ENCODE data around the gene SLC2A11. TPM values are rescaled to one million over a fixed set of nuclear protein-coding genes. Genes with fewer than 3 reads are reported as not detected.

Gene SLC2A11
- total RNA-seq, 1 donor from 2014 or later, result 20.3 TPM

DNA sequence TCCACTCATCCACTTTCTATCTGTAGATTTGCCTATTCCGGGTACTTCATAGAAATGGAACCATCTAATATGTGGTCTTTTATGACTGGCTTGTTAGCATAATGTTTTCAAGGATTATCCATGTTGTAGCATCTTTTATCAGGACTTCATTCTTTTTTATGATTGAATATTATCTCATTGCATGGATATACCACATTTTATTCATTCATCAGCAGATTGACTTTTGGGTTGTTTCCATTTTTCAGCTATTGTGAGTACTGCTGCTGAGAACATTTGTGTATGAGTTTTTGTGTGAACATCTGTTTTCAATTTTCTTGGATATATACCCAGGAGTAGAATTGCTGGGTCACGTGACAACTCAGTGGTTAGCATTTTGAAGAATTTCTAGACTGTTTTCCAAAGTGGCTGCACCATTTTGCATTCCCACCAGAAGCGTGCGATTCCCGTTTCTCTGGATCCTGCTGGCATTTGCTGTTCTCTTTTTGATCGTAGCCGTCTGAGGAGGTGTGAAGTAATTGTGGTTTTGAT, 27.8 kb upstream of the SLC2A11 start:
- DNase-seq (ENCODE audit: missing footprints) (no peak), ATAC-seq (no peak)
- intact Hi-C loops (cut with DNase I), result loop anchor here (5.0 kb wide), 1 partner anchor 43 kb away; the partner anchor contains the start of gene SMARCB1

DNA sequence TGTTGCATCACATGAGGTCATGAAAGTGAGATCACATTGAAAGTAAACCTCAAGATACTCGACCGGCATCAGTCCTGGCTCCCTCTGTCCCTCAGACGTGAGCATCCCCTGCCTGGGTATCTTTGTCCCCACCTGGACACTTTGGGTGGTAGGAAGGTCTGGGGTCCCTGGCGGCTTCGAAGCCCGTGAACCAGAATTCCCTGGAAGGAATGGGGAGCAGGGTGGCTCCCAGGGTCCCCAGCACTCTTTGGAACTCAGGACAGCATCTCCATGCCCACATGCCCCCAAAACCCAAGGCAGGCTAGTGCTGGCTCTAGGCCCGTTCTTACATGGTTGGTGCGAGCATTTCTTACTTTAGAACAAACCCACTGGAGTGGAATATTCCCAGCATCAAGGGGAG, 26.4 kb upstream of the SLC2A11 start:
- no peak for ATAC-seq
- intact Hi-C loops (cut with DNase I), result loop anchor here (5.0 kb wide), 1 partner anchor 44 kb away; the partner anchor contains the start of gene SMARCB1
- peak; percentile 35 for DNase-seq (ENCODE audit: missing footprints)

DNA sequence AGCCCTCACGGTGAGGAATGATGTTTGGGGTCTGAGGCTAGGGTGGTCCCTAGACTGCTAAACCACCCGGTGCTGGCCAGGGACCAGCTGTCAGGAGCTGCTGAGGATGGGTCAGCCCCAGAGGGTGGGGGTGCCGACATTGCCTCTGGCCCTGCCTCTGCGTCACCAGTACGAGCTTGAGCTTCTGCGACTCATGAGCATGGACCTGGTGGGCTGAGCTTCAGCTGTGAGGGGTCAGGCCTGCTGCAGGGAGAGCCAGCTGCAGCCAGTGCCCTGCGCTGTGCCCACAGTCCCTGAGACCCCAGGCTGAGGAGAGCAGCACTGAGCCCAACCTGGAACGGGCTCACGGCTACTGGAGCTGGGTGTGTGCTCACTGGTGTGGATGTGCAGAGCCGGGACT, 25.9 kb upstream of the SLC2A11 start:
- DNase-seq (ENCODE audit: missing footprints) (peak; percentile 49), ATAC-seq (no peak)

DNA sequence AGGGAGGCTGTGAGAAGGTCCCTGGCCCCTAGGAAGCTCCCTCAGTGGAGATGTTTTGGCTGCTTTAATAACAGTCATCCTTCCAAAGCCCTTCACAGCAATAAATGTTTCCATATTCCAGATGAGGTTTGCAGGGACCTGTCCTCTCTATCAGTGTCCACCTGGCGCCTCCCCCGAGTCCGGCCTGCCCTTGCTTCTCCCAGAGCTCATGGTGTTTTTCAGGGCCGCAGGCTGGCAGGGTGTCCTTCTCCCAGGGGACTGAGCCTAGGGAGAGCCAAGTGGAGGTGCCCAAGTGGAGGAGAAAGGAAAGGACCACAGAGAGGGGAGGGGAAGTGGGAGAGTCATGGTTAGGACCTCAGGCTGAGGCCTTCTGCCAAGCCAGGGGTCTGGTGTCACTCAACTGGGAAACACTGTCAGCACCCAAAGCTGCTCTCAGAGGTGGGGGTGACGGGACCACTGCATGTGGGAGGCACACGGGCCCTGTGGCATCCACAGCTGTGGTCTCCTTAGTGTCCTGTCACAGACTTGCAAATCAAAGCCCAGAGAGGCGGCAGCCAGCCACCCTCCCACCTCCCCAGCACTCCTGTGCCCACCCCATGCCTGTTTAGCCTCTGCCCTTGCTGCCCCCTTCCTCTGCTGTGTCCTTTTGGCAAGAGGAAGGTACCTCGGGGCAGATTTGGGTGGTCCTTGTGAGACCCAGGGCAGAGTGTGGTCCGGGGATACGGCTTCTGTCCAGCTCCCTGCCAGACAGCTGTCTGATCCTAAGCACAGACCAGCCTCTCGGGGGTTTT, 25.3 kb upstream of the SLC2A11 start:
- intact Hi-C loops (cut with DNase I), result loop anchor here (5.0 kb wide), 1 partner anchor 45 kb away; the partner anchor contains the start of gene SMARCB1
- ATAC-seq, result no peak
- peak; percentile 64 for DNase-seq (ENCODE audit: missing footprints)

More for the DNA sequence above, 25.9 kb upstream of the SLC2A11 start:
- intact Hi-C loops (cut with DNase I), result loop anchor here (5.0 kb wide), 1 partner anchor 44 kb away; the partner anchor contains the start of gene SMARCB1

DNA sequence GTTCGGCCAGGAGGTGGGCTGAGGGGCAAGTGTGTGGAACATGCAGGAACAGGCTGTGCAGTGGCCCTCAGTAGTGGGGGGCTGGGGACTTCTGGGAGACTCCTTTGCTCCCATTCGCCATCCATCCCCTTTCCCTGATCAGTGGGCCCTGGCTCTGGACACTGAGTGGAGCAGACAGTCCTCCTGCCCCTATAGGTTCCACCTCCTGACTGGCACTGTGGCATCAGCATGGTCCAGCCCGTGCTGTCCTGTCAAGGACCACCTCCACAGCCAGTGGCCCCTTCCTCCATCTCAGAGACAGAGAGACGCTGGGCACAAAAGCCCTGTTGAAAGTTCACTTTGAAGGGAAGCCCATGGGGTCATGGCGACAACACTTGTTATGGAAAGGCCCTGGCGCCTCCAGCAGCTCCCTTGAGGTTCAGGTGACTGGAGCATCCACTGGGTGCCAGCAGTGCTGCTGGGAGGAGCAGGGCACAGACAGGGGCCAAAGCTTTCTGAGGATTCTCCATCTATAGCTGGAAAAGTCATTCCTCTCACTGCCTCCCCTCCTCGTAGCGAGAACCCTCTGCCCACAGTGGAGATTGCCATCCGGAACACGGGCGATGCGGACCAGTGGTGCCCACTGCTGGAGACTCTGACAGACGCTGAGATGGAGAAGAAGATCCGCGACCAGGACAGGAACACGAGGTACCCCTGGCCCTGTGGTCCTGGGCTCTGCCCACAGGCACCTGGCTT, 24.5 kb upstream of the SLC2A11 start:
- DNase-seq (ENCODE audit: missing footprints) (peak; percentile 54), ATAC-seq (no peak)
- intact Hi-C loops (cut with DNase I), result loop anchor here (5.0 kb wide), 1 partner anchor 46 kb away; the partner anchor contains the start of gene SMARCB1

DNA sequence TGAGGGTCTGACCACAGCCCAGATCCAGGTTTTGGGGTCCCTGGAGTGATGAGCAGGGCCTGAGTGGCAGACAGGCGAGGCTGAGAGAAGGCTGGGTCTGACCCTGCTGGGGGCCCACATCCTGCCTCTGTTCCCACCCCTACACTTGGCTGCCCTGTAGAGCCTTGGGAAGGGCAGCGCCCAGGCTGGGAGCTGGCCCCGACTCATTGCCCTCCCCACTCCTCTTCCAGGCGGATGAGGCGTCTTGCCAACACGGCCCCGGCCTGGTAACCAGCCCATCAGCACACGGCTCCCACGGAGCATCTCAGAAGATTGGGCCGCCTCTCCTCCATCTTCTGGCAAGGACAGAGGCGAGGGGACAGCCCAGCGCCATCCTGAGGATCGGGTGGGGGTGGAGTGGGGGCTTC, 23.8 kb upstream of the SLC2A11 start:
- DNase-seq (ENCODE audit: missing footprints) (no peak), ATAC-seq (no peak)
- intact Hi-C loops (cut with DNase I), result loop anchor here (5.0 kb wide), 1 partner anchor 47 kb away; the partner anchor contains the start of gene SMARCB1

DNA sequence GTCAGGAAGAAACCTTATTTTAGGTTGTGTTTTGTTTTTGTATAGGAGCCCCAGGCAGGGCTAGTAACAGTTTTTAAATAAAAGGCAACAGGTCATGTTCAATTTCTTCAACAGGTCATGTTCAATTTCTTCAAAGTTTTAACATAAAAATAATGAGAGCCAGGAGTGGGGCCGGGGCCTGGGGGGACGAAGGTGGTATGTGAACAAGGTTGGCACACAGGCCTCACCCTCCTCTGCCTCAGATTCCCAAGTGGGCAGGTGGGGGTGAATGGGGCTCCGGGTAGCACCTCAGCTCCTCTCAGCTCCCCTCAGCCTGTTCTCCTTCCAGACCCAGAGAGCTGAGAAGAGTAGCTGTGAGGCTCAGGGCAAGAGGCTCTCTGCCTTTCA, 23.3 kb upstream of the SLC2A11 start:
- DNase-seq (ENCODE audit: missing footprints) (peak; percentile 52), ATAC-seq (no peak)
- intact Hi-C loops (cut with DNase I), result loop anchor here (5.0 kb wide), 1 partner anchor 47 kb away; the partner anchor contains the start of gene SMARCB1

DNA sequence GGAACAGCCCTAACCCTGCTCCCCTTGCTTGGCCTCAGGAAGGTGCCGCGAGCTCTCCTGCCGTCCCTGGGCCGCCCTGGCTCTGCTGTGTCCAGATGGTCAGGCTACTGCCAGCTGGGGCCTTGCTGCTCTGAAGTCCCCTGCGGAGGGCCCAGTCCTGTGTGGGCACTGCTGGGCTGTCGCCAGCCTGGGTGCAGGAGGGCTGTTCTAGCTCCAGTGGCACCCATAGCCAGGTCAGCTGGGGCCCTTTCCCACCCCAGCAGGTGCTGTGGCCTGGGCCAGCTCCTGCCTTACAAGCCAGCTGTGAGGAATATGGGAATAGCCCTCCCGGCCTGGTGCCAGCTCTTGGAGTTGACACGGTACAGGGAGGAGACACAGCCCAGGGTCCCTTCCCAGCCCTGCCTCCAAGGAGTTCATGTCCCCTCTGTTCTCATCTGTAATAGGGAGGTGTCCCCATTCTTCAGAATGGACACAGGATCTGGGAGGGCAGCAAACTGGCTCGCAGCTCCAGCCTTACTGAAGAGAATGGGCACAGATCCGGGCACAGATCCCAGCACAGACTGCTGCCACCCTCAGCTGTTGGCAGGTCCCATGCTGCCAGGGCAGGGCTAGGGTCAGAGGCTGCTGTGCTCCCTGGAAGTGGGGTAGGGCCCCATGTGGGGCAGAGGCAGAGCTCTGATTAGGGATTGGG, 22.7 kb upstream of the SLC2A11 start:
- DNase-seq (ENCODE audit: missing footprints) (peak; percentile 74), ATAC-seq (peak; percentile 72)
- intact Hi-C loops (cut with DNase I), result loop anchor here (5.0 kb wide), 1 partner anchor 48 kb away; the partner anchor contains the start of gene SMARCB1

DNA sequence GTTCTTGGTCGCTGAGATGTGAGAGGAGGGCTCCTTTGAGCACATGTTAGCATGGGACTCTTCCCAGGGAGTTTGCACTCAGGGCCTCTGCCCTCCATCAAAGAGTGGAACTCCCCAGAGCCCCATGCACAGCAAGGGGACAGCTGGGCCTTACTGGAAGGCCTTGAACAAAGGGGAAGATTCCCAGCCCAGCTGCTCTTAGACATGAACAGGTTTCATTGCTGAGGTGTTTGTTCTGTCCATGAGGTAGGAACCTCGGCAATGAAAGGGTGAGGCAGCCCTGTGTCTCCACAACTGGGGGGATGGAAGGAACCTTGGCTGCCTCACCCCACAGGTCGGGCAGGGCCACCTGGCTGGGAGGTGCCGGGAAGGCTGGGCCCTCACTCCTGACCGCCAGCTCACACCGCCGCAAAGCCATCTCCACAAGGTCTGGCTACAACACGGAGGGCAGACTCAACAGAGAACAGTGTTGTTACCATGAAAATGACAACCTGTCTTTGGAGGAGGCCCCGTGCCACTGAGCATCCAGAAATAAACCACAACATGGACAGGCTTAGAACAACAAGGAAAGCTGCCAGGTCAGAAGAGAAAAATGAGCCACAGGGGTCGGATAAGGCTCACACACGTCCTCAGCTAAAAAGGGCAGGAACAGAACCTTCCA, 22.1 kb upstream of the SLC2A11 start:
- ATAC-seq (peak; percentile 66), DNase-seq (ENCODE audit: missing footprints) (peak; percentile 69)
- intact Hi-C loops (cut with DNase I), result no loop called here

DNA sequence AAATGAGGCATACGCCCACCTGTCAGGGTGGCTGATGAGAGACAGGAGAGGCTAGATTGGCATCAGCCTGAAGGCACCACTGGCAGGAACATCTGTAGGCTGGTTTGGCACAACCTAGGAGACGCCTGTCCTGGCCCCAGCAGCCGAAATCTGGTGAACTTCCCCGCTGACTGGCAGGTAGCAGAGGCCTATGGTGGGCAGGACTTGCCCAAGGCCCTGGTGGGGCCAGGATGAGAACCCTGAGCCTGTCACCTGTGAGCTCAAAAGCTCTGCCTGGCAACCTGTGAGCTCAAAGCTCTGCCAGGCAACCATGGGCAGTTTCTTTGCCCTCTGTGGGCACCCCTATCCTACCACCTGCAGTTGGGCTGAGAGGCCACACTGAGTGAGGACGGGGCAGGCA, 21.4 kb upstream of the SLC2A11 start:
- intact Hi-C loops (cut with DNase I), result no loop called here
- DNase-seq (ENCODE audit: missing footprints) (peak; percentile 32), ATAC-seq (no peak)

DNA sequence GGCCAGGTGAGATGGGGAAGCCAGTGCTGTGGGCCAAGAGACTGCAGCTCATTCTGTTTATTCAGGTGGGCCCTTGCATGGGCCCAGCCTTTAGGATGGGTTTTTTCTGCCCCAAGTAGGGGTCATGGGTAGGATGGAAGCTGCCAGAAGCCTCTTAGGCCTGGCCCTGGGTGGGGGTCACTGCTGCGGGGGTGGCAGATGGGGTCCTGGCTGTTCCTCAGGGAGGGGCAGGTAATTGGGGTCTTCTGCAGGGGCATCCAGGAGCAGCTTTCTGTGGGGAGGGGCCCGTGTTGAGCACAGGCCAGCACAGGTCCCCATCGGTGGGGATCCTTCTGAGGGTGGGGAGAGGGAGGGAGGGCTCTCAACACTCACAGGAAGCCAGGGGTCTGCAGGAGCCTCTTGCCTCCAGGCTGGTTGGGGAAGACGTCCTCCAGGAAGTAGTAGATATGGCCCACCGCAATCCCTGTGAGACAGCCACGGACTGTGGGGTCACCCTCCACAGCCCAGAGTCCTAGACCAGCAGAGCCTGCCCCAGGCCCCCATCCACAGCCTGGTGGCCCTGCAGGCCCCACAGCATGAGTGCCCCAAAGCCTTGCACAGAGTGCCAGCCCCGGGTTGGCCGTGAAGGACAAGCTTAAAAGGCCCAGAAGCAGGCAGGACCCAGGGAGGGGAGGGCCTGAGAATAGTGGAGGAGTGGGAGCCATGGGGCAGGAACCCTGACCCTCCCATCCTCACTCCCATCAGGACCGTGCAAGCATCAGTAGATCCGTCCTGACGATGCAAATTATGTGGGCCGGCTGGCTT, 20.8 kb upstream of the SLC2A11 start:
- intact Hi-C loops (cut with DNase I), result no loop called here
- ATAC-seq (no peak), DNase-seq (ENCODE audit: missing footprints) (peak; percentile 48)

DNA sequence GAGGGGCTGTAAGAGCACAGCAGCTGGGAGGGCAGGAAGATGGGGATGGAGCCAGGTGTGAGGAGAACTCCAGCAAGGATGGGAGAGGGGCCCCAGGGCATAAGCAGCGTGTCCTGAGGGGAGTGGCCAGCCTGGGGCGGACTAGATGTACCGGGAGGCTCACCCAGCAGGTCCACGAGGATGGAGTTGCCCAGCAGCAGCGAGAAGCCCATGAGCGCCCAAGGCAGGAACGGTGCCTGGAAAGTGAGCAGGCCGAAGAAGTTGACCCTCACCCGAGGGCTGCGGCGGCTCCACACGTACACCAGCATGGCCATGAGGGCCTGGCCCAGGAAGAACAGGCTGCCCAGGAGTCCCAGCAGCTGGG, 20.2 kb upstream of the SLC2A11 start:
- intact Hi-C loops (cut with DNase I), result no loop called here
- DNase-seq (ENCODE audit: missing footprints) (peak; percentile 71), ATAC-seq (no peak)

DNA sequence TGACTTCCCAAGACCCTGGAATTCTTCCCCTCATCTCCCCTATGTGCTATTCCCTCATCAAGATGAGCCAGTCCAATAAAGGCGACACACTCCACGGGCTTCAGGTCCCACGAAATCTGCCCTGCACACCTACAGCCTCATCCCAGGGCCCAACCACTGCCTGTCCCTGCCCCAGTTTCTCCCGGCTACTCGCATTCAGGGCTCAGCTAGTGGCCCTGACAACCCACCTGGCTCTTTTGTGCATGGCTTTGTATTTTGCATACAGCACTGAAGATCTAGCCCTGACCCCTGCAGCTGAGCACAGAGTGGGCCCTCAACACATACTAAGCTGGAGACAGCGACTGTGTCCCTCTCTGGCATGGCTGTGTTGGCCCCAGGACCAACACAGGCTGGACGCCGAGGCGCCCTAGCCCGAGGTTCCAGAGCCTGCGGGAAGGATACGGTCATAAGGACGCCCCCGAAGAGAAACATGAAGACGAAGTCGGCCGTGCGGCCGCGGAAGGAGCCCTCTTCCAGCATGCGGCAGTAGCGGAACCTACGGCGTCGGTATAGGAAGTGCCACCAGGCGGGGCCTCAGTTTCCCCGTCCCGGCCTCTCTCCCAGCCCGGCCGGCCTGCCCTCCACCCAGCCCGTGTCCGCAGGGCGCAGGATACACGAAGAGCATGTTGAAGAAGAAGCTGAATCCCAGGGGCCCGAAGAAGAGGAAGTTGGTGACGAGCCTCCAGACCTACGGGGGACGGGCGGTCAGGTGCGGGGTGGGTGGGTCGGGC, 19.6 kb upstream of the SLC2A11 start:
- peak; percentile 68 for DNase-seq (ENCODE audit: missing footprints)
- intact Hi-C loops (cut with DNase I), result no loop called here
- ATAC-seq, result no peak

DNA sequence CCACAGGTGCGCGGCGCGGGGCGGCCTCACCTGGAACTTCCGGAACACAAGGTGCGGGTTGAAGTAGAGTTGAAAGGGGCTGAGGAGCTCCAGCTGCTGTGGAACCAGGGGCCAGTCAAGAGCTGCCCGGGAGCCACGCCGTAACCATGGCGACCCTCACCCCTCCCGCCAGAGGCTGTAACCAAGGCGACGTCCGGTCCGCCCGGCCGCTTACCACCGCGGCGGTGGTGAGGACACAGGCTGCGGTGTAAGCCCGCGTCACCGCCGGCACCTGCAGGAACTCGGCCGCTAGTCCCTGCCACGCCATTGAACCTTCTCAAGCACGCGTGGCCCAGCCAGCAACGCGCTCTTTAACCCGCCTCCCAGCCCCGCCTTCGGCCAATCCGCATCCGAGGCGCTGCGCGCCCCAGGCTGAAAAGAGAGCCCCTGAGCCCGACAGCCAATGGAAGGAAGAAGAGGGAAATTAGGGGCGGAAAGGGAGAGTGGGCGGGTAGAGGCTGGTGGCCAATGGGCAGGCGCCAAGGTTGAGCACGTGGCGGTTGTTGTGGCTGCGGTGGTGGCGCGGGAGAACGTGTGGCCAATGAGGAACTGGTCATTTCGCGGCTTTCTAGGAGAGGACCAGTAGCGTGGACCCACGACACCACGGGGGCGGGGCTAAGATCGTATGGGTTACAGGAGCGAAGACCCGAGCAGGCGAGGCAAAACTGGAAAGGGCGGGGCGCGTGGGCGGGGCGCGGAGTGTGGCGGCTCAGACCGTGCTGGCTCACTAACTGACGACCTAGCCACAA, 18.8 kb upstream of the SLC2A11 start, which contains the start of gene DERL3:
Gene DERL3, minus strand, starts transcription at position 326 of the 788 bp plus-strand sequence. Its CDS starts 19 bp downstream, at position 307.
- ATAC-seq (peak; percentile 65), DNase-seq (ENCODE audit: missing footprints) (peak; percentile 99)
- intact Hi-C loops (cut with DNase I), result no loop called here

DNA sequence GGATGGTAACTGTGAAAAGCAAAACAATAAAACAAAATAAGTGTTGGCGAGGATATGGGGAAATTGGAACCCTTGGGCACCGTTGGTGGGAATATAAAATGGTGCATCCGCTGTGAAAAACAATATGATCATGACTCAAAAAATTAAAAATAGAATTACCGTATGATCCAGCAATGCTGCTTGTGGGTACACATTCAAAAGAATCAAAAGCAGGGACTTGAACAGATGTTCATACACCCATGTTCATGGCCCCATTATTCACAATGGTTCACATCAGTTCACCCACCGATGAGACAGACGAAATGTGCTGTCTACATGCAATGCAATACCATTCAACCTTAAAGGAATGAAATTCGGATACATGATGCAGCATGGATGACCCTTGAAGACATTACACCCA, 17.6 kb upstream of the SLC2A11 start:
- intact Hi-C loops (cut with DNase I), result loop anchor here (2.0 kb wide), 1 partner anchor 13 kb away; no protein-coding TSS in a partner anchor

DNA sequence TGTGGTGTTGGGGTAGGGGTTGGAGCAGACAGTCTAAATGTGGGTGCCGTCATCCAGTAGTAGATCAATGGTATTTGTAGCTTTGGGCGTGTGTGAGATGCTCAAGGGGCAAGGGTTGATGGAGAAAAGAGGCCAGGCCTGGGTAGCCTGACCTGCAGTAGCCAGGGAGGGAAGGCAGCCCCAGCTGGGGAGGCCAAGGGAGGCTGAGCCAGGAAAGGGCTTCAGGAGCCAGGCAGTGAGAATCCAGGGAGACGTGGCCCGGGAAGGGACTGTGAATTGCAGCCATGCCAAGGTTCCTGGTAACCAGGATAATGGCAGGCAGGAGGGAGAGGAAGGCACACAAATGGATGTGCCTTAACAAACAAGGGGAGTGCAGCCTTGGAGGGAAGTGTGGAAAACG, 16.4 kb upstream of the SLC2A11 start:
- intact Hi-C loops (cut with DNase I), result loop anchor here (2.0 kb wide), 1 partner anchor 14 kb away; no protein-coding TSS in a partner anchor
- DNase-seq (ENCODE audit: missing footprints), result peak; percentile 42
- no peak for ATAC-seq

More for the DNA sequence above, 17.6 kb upstream of the SLC2A11 start:
- DNase-seq (ENCODE audit: missing footprints), result no peak
- no peak for ATAC-seq

Data from Right ventricle myocardium inferior (tissue), 1 donor.